ENCODE results near the gene SLIT3. TPM values are rescaled to one million over a fixed set of nuclear protein-coding genes. Genes with fewer than 3 reads are reported as not detected.

SLIT3 gene
- total RNA-seq, 1 experiment from 2014 or later = 0.10 TPM

DNA sequence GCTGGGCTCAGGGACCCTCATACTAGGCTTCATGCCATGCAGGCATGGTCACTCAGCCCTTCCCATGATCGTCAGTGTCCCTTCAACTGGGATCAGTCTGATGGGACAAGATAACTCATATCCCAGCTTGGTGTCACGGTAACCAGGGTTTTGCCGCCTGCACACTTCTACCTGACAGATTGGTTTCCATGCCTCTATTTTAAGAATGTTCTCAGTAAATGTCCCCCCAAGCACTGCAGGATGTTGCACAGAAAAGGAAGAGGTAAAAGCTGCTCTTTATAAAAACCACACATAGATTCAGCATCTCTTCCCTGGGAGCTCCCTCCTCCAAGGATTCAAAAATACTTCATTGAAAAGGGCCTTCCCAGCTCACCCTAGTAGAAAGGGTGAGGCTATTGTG, 56.1 kb downstream of the SLIT3 start:
- no peak for DNase-seq (ENCODE audit: low read depth, low spot score)
- ChIA-PET CTCF (no interaction called here), RAD21 (ENCODE audit: low non-redundant PET in 1 of 2, low total read pairs in 2 of 2, uncharacterized antibody in 2 of 2, unreplicated experiment in 2 of 2) (no interaction called here), POLR2A (no interaction called here)
- Histone ChIP-seq H3K79me2 (ENCODE audit: insufficient read depth, low read length) (no peaks in the 10 kb centered on the region), H4K20me1 (ENCODE audit: insufficient read depth) (no peaks in the 10 kb centered on the region), H3K4me3 (replicated peaks in 1 of 2; ENCODE audit: low read depth in 1 of 2, low read length in 2 of 2) (no peak overlapping the region), H3K27ac (ENCODE audit: low read depth, low read length) (no peak overlapping the region), H3K9ac (ENCODE audit: low read length) (no peak overlapping the region), H3K4me1 (ENCODE audit: control insufficient read depth in 1 of 2, insufficient read depth in 2 of 2, low read length in 2 of 2) (no peaks in the 10 kb centered on the region), H3K4me2 (ENCODE audit: low read length) (no peak overlapping the region), H3K9me2 (ENCODE audit: insufficient read depth) (no peaks in the 10 kb centered on the region), H3K27me3 (ENCODE audit: insufficient read depth, low read length) (peaks cover 22% of the 10 kb centered on the region), H2AFZ (ENCODE audit: low read depth, low read length, poor library complexity, severe bottlenecking) (no peak overlapping the region), H3K9me3 (ENCODE audit: control insufficient read depth in 1 of 2, insufficient read depth in 1 of 2, low read depth in 1 of 2, low read length in 2 of 2) (no peaks in the 10 kb centered on the region), H3K36me3 (ENCODE audit: control insufficient read depth in 1 of 2, insufficient read depth in 2 of 2, low read length in 2 of 2) (no peaks in the 10 kb centered on the region)
- no peak for TF ChIP-seq EZH2phosphoT487 (IDR thresholded peaks at IDR 0.05; ENCODE audit: borderline replicate concordance)
- no peak for TF ChIP-seq SIN3A (IDR thresholded peaks at IDR 0.05; ENCODE audit: low read depth)
- TF ChIP-seq MAX (IDR thresholded peaks at IDR 0.05) = no peak
- TF ChIP-seq EZH2 (IDR thresholded peaks at IDR 0.05) = no peak
- no peak for TF ChIP-seq RAD21 (IDR thresholded peaks at IDR 0.05; ENCODE audit: low read depth)
- no peak for TF ChIP-seq ELF1 (IDR thresholded peaks at IDR 0.05; ENCODE audit: borderline replicate concordance, low read depth)
- TF ChIP-seq, protein P1, sequence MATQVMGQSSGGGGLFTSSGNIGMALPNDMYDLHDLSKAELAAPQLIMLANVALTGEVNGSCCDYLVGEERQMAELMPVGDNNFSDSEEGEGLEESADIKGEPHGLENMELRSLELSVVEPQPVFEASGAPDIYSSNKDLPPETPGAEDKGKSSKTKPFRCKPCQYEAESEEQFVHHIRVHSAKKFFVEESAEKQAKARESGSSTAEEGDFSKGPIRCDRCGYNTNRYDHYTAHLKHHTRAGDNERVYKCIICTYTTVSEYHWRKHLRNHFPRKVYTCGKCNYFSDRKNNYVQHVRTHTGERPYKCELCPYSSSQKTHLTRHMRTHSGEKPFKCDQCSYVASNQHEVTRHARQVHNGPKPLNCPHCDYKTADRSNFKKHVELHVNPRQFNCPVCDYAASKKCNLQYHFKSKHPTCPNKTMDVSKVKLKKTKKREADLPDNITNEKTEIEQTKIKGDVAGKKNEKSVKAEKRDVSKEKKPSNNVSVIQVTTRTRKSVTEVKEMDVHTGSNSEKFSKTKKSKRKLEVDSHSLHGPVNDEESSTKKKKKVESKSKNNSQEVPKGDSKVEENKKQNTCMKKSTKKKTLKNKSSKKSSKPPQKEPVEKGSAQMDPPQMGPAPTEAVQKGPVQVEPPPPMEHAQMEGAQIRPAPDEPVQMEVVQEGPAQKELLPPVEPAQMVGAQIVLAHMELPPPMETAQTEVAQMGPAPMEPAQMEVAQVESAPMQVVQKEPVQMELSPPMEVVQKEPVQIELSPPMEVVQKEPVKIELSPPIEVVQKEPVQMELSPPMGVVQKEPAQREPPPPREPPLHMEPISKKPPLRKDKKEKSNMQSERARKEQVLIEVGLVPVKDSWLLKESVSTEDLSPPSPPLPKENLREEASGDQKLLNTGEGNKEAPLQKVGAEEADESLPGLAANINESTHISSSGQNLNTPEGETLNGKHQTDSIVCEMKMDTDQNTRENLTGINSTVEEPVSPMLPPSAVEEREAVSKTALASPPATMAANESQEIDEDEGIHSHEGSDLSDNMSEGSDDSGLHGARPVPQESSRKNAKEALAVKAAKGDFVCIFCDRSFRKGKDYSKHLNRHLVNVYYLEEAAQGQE (IDR thresholded peaks at IDR 0.05; ENCODE audit: low read depth) = no peak
- no peak for TF ChIP-seq EGR1 (IDR thresholded peaks at IDR 0.05; ENCODE audit: low read depth)
- no peak for TF ChIP-seq ZBTB33 (IDR thresholded peaks at IDR 0.05; ENCODE audit: extremely low read depth, insufficient replicate concordance, low read length)
- no peak for TF ChIP-seq SRF (IDR thresholded peaks at IDR 0.05; ENCODE audit: low read depth)
- no peak for TF ChIP-seq TCF7L2 (IDR thresholded peaks at IDR 0.05; ENCODE audit: borderline replicate concordance, extremely low read depth, insufficient read depth, insufficient read length)
- TF ChIP-seq, protein P2, sequence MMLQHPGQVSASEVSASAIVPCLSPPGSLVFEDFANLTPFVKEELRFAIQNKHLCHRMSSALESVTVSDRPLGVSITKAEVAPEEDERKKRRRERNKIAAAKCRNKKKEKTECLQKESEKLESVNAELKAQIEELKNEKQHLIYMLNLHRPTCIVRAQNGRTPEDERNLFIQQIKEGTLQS (IDR thresholded peaks at IDR 0.05) = no peak
- no peak for TF ChIP-seq CEBPB (IDR thresholded peaks at IDR 0.05; ENCODE audit: low read depth)
- no peak for TF ChIP-seq POLR2AphosphoS5 (IDR thresholded peaks at IDR 0.05; ENCODE audit: low read depth, low read length)
- no TSS peak for BruUV-seq (replicated peaks)
- no peak for ATAC-seq
- intact Hi-C loops (cut with micrococcal nuclease) = no loop called here

Data from HCT116 (cell line).